Prostate gland (tissue), 2 donors: ENCODE data around the gene ROBO1. TPM values are rescaled to one million over a fixed set of nuclear protein-coding genes. Genes with fewer than 3 reads are reported as not detected.

Source experiments
- DNase-seq: peaks from one replicate; pipeline ENCODE4 v3.0.0-alpha.2; 2019; ENCODE audit warnings: low spot score
- H3K27ac ChIP-seq, 2 donors: fragments of 200-600 bp; sonication (generic); 2 replicates each; pipeline ENCODE4 v1.5.1; 2017 to 2019
- H3K27me3 ChIP-seq: fragments of 200-600 bp; sonication (generic); replicated peaks from 2 replicates; pipeline ENCODE4 v1.5.1; 2019; ENCODE audit not compliant: insufficient read depth
- H3K36me3 ChIP-seq, 2 donors: fragments of 200-600 bp; sonication (generic); 1 replicate in 1 of 2; 2 replicates in 1 of 2; pipeline versions ENCODE4 v1.5.1 to v1.8.1; 2017 to 2019
- H3K4me1 ChIP-seq: fragments of 200-600 bp; sonication (generic); replicated peaks from 2 replicates; pipeline ENCODE4 v1.5.1; 2019
- H3K4me3 ChIP-seq, 2 donors: fragments of 200-600 bp; sonication (generic); 2 replicates each; pipeline ENCODE4 v1.5.1; 2017 to 2019
- H3K9me3 ChIP-seq: fragments of 200-600 bp; sonication (generic); 2 replicates; pipeline ENCODE4 v1.5.1; 2017
- POLR2A ChIP-seq: fragments of 450-650 bp; IDR thresholded peaks from one replicate; pipeline ENCODE4 v1.6.1; 2016; ENCODE audit warnings: antibody characterized with exemption, mild to moderate bottlenecking
- POLR2AphosphoS5 ChIP-seq: sonication (generic); formaldehyde crosslinking; IDR thresholded peaks from one replicate; pipeline ENCODE4 v1.6.1; 2017; ENCODE audit warnings: antibody characterized with exemption
- WGBS: methylation state at CpG from one replicate; pipeline ENCODE4 v1.1.5; 2018; 5-methylcytosine and 5-hydroxymethylcytosine counted together
- intact Hi-C: fragments of 100-400 bp; cut with DNase I; formaldehyde crosslinking; loops from one replicate; pipeline ENCODE4 v1.14.2; 2022
- total RNA-seq, 2 donors: library from RNA; depleted of rRNA; stranded (reverse); fragments of >200 nt; gene quantifications; one replicate each; pipeline ENCODE4 v1.1.0, GENCODE V29; 2016
- TF ChIP-seq, protein P1 (sequence below), 4 experiments: fragments of 200-600 bp in 2 of 4; fragments of 450-650 bp in 2 of 4; sonication (generic) in 2 of 4; IDR thresholded peaks; 1 replicate in 3 of 4; 2 replicates in 1 of 4; pipeline ENCODE4 v1.5.1; 2016 to 2019; ENCODE audit warnings: antibody characterized with exemption in 4 of 4, mild to moderate bottlenecking in 2 of 4, moderate library complexity in 2 of 4

The ROBO1 gene
- total RNA-seq, 2 donors from 2014 or later = 37.6 to 50.8 TPM

GRCh38 chr3:78670094-78670493 is 1097.7 kb downstream of the ROBO1 start:
- H3K4me3 ChIP-seq = no peak overlapping the region
- no peaks in the 10 kb centered on the region for H3K27me3 ChIP-seq
- H3K27ac ChIP-seq = no peak overlapping the region
- TF ChIP-seq POLR2AphosphoS5 (no peak), POLR2A (no peak)
- TF ChIP-seq, protein P1, sequence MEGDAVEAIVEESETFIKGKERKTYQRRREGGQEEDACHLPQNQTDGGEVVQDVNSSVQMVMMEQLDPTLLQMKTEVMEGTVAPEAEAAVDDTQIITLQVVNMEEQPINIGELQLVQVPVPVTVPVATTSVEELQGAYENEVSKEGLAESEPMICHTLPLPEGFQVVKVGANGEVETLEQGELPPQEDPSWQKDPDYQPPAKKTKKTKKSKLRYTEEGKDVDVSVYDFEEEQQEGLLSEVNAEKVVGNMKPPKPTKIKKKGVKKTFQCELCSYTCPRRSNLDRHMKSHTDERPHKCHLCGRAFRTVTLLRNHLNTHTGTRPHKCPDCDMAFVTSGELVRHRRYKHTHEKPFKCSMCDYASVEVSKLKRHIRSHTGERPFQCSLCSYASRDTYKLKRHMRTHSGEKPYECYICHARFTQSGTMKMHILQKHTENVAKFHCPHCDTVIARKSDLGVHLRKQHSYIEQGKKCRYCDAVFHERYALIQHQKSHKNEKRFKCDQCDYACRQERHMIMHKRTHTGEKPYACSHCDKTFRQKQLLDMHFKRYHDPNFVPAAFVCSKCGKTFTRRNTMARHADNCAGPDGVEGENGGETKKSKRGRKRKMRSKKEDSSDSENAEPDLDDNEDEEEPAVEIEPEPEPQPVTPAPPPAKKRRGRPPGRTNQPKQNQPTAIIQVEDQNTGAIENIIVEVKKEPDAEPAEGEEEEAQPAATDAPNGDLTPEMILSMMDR (IDR thresholded peaks at IDR 0.05) = no peak
- WGBS = 91% methylated on average over 7 of the region's 7 CpGs
- DNase-seq = no peak
- intact Hi-C loops = no loop called here
- no peaks in the 10 kb centered on the region for H3K9me3 ChIP-seq
- H3K4me1 ChIP-seq = no peaks in the 10 kb centered on the region
- no peaks in the 10 kb centered on the region for H3K36me3 ChIP-seq

GRCh38 chr3:78668302-78668701 is 1099.5 kb downstream of the ROBO1 start:
- Histone ChIP-seq H3K27ac (no peak overlapping the region), H3K9me3 (no peaks in the 10 kb centered on the region), H3K27me3 (no peaks in the 10 kb centered on the region), H3K4me1 (no peaks in the 10 kb centered on the region), H3K4me3 (no peak overlapping the region), H3K36me3 (no peaks in the 10 kb centered on the region)
- no peak for DNase-seq
- intact Hi-C loops = no loop called here
- 89% methylated on average over 2 of the region's 2 CpGs for WGBS
- no peak for TF ChIP-seq POLR2AphosphoS5

DNA sequence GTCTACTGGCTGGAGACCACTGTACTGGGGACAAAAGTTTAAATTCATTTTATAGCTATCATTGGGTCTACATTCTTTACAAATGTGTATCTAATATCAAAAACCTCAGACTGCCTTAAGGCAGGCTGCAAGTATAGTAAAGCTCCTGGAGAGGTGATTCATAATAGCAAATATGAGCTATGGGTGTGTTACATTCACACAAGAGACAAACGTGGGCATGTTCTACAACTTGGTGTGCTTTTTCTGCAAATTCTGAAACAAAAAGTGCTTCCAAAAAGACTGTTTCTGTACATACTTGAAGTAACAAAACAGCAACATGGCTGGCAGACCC is 1101.4 kb downstream of the ROBO1 start:
- no peak for TF ChIP-seq POLR2AphosphoS5
- no peak for TF ChIP-seq POLR2A
- TF ChIP-seq, protein P1 (IDR thresholded peaks at IDR 0.05) = no peak
- WGBS = 32% methylated on average over 1 of the region's 1 CpG
- intact Hi-C loops = no loop called here

DNA sequence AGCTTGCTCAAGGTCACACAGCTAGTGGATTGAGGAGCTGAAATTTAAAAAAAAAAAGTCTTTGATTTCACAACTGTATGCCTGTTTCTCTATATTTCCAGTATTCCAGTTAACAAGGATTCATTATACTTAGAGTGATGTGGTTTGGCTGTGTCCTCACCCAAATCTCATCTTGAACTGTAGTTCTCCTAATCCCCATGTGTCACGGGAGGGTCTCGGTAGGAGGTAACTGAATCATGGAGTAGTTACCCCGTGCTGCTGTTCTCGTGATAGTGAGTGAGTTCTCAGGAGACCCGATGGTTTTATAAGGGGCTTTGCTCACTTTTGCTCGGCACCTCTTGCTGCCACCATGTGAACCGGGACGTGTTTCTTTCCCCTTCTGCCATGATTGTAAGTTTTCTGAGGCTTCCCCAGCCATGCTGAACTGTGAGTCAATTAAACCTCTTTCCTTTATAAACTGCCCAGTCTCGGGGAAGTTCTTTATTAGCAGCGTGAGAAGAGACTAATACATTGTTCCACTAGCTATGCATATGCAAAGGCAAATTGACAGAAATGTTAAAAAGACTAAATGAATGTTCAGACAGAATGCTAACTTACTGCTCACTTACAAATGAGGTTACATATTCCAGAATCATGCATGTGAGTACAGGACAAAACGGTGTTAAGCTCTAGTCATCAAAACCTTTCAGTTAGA is 1101.9 kb downstream of the ROBO1 start:
- 84% methylated on average over 11 of the region's 11 CpGs for WGBS

More for the DNA sequence above, 1101.4 kb downstream of the ROBO1 start:
- Histone ChIP-seq H3K4me3 (no peak overlapping the region), H3K9me3 (no peaks in the 10 kb centered on the region), H3K27ac (no peak overlapping the region), H3K4me1 (no peaks in the 10 kb centered on the region), H3K36me3 (no peaks in the 10 kb centered on the region), H3K27me3 (no peaks in the 10 kb centered on the region)
- DNase-seq = no peak

DNA sequence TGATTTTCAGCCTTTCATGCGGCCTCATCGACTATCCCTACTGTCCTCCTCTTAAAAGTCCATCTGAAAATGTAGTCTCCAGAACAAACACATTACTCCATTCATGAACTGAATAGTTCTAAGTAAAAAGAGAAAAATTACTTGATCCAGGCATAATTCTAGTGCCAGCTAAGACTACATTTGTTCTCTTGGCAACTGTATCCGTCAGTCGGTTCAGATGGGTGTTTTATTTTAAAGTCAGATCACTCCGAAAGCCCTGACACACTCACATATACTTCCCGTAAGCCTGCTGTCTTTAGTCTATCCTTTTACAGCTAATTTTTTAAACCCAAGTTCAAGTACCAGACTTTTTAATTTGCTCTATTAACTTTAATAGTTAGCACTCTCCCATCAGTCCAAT is 1102.7 kb downstream of the ROBO1 start:
- H3K4me1 ChIP-seq = no peaks in the 10 kb centered on the region
- H3K36me3 ChIP-seq = no peaks in the 10 kb centered on the region
- 53% methylated on average over 6 of the region's 6 CpGs for WGBS
- no peaks in the 10 kb centered on the region for H3K27me3 ChIP-seq
- no peak overlapping the region for H3K27ac ChIP-seq
- intact Hi-C loops = no loop called here
- no peaks in the 10 kb centered on the region for H3K9me3 ChIP-seq
- H3K4me3 ChIP-seq = no peak overlapping the region
- TF ChIP-seq POLR2A (no peak), POLR2AphosphoS5 (no peak)
- TF ChIP-seq, protein P1 (IDR thresholded peaks at IDR 0.05) = no peak
- no peak for DNase-seq

More for the DNA sequence above, 1101.9 kb downstream of the ROBO1 start:
- no peak overlapping the region for H3K27ac ChIP-seq
- H3K36me3 ChIP-seq = no peaks in the 10 kb centered on the region
- no peaks in the 10 kb centered on the region for H3K9me3 ChIP-seq
- H3K27me3 ChIP-seq = no peaks in the 10 kb centered on the region
- intact Hi-C loops = no loop called here
- TF ChIP-seq, protein P1 (IDR thresholded peaks at IDR 0.05) = no peak
- no peak for TF ChIP-seq POLR2AphosphoS5
- TF ChIP-seq POLR2A = no peak
- DNase-seq = no peak
- H3K4me3 ChIP-seq = no peak overlapping the region
- no peaks in the 10 kb centered on the region for H3K4me1 ChIP-seq
